ENCODE results near the gene ATF7IP. TPM values are rescaled to one million over a fixed set of nuclear protein-coding genes. Genes with fewer than 3 reads are reported as not detected.

The ATF7IP gene
- total and polyA plus RNA-seq, 10 donors = 10.2 to 170 (median 111) TPM

- Histone ChIP-seq H3K27ac (peak overlapping the region; percentile 16 to 85 (median 74)), H3K4me1 (peaks cover 28 to 100% (median 76%) of the 10 kb centered on the region in 6 donors), H3K9me3 (peaks cover 0 to 15% (median 7%) of the 10 kb centered on the region in 8 donors), H3K27me3 (replicated peaks in 1 of 7) (no peaks in the 10 kb centered on the region), H3K36me3 (peaks cover 0 to 21% (median 4%) of the 10 kb centered on the region in 6 donors), H3K4me3 (peak overlapping the region in 4 of 8 donors; percentile 3 to 51 (median 13))
- DNase-seq = no peak
- 1 to 9% (median 6%) methylated on average over 3 of the region's 3 CpGs for WGBS, 5 donors
- TF ChIP-seq POLR2A (IDR thresholded peaks at IDR 0.05) (no peak), CTCF (IDR thresholded peaks at IDR 0.05 in 8 of 11, conservative IDR thresholded peaks at IDR 0.05 in 3 of 11) (peak in 7 of 11 experiments; percentile 8 to 36 (median 22)), POLR2AphosphoS5 (IDR thresholded peaks at IDR 0.05) (no peak)
- intact Hi-C loops (cut with DNase I; ENCODE audit: low total_unique reads) = no loop called here
Observed at GRCh38 chr12:14394317-14395073, 29.0 kb downstream of the ATF7IP start.

DNA sequence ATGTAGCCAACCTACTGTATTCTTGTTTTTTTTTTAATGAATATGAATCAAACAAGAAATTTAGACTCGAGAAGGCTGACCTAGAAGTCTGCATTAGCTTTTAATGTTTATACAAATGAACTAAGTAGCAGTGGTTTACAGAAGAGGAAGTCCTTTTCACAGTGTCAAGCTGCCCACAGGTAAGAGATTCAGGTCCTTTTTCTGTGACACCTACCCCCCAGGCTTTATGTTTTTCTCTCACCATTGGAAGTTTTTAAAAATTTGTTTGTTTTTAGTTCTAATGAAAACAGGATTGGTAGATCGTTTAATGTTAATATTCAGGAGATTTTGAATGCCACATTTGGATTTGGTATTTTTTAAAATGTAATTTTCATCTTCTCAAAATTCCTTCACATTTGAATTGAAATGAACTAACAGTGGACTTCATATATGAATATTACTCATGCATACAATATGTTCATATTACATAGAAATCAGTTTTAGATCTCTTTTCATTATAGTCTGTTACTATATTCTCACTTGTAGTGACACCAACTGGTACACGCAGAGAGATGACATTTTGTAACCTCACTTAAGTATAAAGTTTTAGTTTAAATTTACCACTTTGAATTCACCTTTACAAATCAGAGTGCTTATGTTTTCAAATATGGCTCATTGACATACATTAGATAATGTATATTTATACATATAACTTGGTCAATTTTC lies 29.7 kb downstream of the ATF7IP start:
- TF ChIP-seq POLR2AphosphoS5 (IDR thresholded peaks at IDR 0.05) (no peak), CTCF (IDR thresholded peaks at IDR 0.05 in 8 of 11, conservative IDR thresholded peaks at IDR 0.05 in 3 of 11) (no peak), POLR2A (IDR thresholded peaks at IDR 0.05) (no peak)
- Histone ChIP-seq H3K27ac (peak overlapping the region; percentile 16 to 85 (median 74)), H3K36me3 (peaks cover 0 to 13% (median under 1%) of the 10 kb centered on the region in 6 donors), H3K4me1 (peaks cover 28 to 100% (median 76%) of the 10 kb centered on the region in 6 donors), H3K9me3 (peaks cover 0 to 22% (median 10%) of the 10 kb centered on the region in 8 donors), H3K27me3 (replicated peaks in 1 of 7) (no peaks in the 10 kb centered on the region), H3K4me3 (peak overlapping the region in 4 of 8 donors; percentile 3 to 51 (median 13))
- no peak for DNase-seq
- WGBS, 5 donors = 33 to 46% (median 34%) methylated on average over 3 of the region's 3 CpGs
- intact Hi-C loops (cut with DNase I; ENCODE audit: low total_unique reads) = no loop called here

- peaks cover 0 to 30% (median 11%) of the 10 kb centered on the region in 8 donors for H3K9me3 ChIP-seq
- no peak overlapping the region for H3K4me3 ChIP-seq
- H3K27ac ChIP-seq = peak overlapping the region in 7 of 8 donors; percentile 59 to 85 (median 77)
- H3K4me1 ChIP-seq = peaks cover 29 to 100% (median 74%) of the 10 kb centered on the region in 6 donors
- H3K36me3 ChIP-seq = peaks cover 0 to 5% (median 0%) of the 10 kb centered on the region in 6 donors
- WGBS, 5 donors = 17 to 47% (median 26%) methylated on average over 1 of the region's 1 CpG
- intact Hi-C loops (cut with DNase I; ENCODE audit: low total_unique reads) = no loop called here
- TF ChIP-seq POLR2AphosphoS5 (IDR thresholded peaks at IDR 0.05) = peak in 1 of 3 donors; percentile 19
- peak in 1 of 3 donors; percentile 10 for TF ChIP-seq POLR2A (IDR thresholded peaks at IDR 0.05)
- TF ChIP-seq CTCF (IDR thresholded peaks at IDR 0.05 in 8 of 11, conservative IDR thresholded peaks at IDR 0.05 in 3 of 11) = no peak
- H3K27me3 ChIP-seq (replicated peaks in 1 of 7) = no peaks in the 10 kb centered on the region
- DNase-seq = no peak
Observed at GRCh38 chr12:14396071-14396470, 30.6 kb downstream of the ATF7IP start.
